Measurements from ENCODE around the gene ZNF219. TPM values are rescaled to one million over a fixed set of nuclear protein-coding genes. Genes with fewer than 3 reads are reported as not detected.

Gene ZNF219
- total RNA-seq, 1 experiment from 2014 or later, result 149 TPM

GRCh38 chr14:21077672-21078071 lies 20.8 kb downstream of the ZNF219 start:
- H3K4me3 Mint-ChIP-seq, result no peak overlapping the region
- H3K4me1 Mint-ChIP-seq, result peaks cover 5% of the 10 kb centered on the region
- H3K36me3 Mint-ChIP-seq, result peaks cover 72% of the 10 kb centered on the region
- no peak overlapping the region for H3K27ac Mint-ChIP-seq
- DNase-seq (ENCODE audit: low spot score) (no peak), ATAC-seq (no peak)
- ChIA-PET POLR2A (interaction anchor here (1.2 kb wide), 1 partner anchor 10 kb away, joined by 3 read pairs; no protein-coding TSS in a partner anchor), CTCF (interaction anchor here (1.1 to 2.5 kb wide), 2 partner anchors 13 to 27 kb away, joined by 3 to 9 read pairs; no protein-coding TSS in a partner anchor)
- no peaks in the 10 kb centered on the region for H3K27me3 Mint-ChIP-seq (ENCODE audit: low read depth)
- no peaks in the 10 kb centered on the region for H3K9me3 Mint-ChIP-seq
- TF ChIP-seq, protein P1, sequence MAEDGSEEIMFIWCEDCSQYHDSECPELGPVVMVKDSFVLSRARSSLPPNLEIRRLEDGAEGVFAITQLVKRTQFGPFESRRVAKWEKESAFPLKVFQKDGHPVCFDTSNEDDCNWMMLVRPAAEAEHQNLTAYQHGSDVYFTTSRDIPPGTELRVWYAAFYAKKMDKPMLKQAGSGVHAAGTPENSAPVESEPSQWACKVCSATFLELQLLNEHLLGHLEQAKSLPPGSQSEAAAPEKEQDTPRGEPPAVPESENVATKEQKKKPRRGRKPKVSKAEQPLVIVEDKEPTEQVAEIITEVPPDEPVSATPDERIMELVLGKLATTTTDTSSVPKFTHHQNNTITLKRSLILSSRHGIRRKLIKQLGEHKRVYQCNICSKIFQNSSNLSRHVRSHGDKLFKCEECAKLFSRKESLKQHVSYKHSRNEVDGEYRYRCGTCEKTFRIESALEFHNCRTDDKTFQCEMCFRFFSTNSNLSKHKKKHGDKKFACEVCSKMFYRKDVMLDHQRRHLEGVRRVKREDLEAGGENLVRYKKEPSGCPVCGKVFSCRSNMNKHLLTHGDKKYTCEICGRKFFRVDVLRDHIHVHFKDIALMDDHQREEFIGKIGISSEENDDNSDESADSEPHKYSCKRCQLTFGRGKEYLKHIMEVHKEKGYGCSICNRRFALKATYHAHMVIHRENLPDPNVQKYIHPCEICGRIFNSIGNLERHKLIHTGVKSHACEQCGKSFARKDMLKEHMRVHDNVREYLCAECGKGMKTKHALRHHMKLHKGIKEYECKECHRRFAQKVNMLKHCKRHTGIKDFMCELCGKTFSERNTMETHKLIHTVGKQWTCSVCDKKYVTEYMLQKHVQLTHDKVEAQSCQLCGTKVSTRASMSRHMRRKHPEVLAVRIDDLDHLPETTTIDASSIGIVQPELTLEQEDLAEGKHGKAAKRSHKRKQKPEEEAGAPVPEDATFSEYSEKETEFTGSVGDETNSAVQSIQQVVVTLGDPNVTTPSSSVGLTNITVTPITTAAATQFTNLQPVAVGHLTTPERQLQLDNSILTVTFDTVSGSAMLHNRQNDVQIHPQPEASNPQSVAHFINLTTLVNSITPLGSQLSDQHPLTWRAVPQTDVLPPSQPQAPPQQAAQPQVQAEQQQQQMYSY (CRISPR knock-in tag; IDR thresholded peaks at IDR 0.05), result no peak
- TF ChIP-seq, protein P2, sequence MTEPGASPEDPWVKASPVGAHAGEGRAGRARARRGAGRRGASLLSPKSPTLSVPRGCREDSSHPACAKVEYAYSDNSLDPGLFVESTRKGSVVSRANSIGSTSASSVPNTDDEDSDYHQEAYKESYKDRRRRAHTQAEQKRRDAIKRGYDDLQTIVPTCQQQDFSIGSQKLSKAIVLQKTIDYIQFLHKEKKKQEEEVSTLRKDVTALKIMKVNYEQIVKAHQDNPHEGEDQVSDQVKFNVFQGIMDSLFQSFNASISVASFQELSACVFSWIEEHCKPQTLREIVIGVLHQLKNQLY (CRISPR knock-in tag; IDR thresholded peaks at IDR 0.05), result no peak
- TF ChIP-seq ZNF317 (CRISPR knock-in tag; IDR thresholded peaks at IDR 0.05; ENCODE audit: borderline replicate concordance, low read depth) (no peak), PRRX2 (CRISPR knock-in tag; IDR thresholded peaks at IDR 0.05) (no peak), USF1 (CRISPR knock-in tag; IDR thresholded peaks at IDR 0.05) (no peak), CBFB (CRISPR knock-in tag; IDR thresholded peaks at IDR 0.05; ENCODE audit: low read depth) (no peak), ESRRA (CRISPR knock-in tag; IDR thresholded peaks at IDR 0.05; ENCODE audit: borderline replicate concordance) (no peak), HMGXB4 (CRISPR knock-in tag; IDR thresholded peaks at IDR 0.05) (no peak), MYBL2 (CRISPR knock-in tag; IDR thresholded peaks at IDR 0.05) (no peak), OVOL2 (CRISPR knock-in tag; IDR thresholded peaks at IDR 0.05; ENCODE audit: borderline replicate concordance) (no peak), FOXP4 (CRISPR knock-in tag; IDR thresholded peaks at IDR 0.05) (no peak), ATF6 (CRISPR knock-in tag; IDR thresholded peaks at IDR 0.05) (no peak), E2F1 (CRISPR knock-in tag; IDR thresholded peaks at IDR 0.05) (no peak), GTF2I (CRISPR knock-in tag; conservative IDR thresholded peaks at IDR 0.05) (no peak), JAZF1 (CRISPR knock-in tag; IDR thresholded peaks at IDR 0.05) (no peak)
- TF ChIP-seq, protein P3, sequence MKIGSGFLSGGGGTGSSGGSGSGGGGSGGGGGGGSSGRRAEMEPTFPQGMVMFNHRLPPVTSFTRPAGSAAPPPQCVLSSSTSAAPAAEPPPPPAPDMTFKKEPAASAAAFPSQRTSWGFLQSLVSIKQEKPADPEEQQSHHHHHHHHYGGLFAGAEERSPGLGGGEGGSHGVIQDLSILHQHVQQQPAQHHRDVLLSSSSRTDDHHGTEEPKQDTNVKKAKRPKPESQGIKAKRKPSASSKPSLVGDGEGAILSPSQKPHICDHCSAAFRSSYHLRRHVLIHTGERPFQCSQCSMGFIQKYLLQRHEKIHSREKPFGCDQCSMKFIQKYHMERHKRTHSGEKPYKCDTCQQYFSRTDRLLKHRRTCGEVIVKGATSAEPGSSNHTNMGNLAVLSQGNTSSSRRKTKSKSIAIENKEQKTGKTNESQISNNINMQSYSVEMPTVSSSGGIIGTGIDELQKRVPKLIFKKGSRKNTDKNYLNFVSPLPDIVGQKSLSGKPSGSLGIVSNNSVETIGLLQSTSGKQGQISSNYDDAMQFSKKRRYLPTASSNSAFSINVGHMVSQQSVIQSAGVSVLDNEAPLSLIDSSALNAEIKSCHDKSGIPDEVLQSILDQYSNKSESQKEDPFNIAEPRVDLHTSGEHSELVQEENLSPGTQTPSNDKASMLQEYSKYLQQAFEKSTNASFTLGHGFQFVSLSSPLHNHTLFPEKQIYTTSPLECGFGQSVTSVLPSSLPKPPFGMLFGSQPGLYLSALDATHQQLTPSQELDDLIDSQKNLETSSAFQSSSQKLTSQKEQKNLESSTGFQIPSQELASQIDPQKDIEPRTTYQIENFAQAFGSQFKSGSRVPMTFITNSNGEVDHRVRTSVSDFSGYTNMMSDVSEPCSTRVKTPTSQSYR (CRISPR knock-in tag; IDR thresholded peaks at IDR 0.05), result no peak

Data from WTC11 (cell line).